Measurements from ENCODE around the gene DICER1. TPM values are rescaled to one million over a fixed set of nuclear protein-coding genes. Genes with fewer than 3 reads are reported as not detected.

Gene DICER1
- total RNA-seq, 4 donors from 2014 or later, result 64.7 to 137 (median 87.6) TPM

- TF ChIP-seq CTCF (IDR thresholded peaks at IDR 0.05), result no peak
- DNase-seq (ENCODE audit: low spot score) (no peak), ATAC-seq (ENCODE audit: low FRiP score) (no peak)
These were observed 81.5 kb downstream of the DICER1 start for GRCh38 chr14:95075789-95076188.

GRCh38 chr14:95073947-95074346 is 83.4 kb downstream of the DICER1 start:
- TF ChIP-seq CTCF (IDR thresholded peaks at IDR 0.05), result no peak
- no peak for ATAC-seq (ENCODE audit: low FRiP score)
- no peak for DNase-seq (ENCODE audit: low spot score)

GRCh38 chr14:95072310-95072905 is 84.9 kb downstream of the DICER1 start:
- no peak for TF ChIP-seq CTCF (IDR thresholded peaks at IDR 0.05)
- ATAC-seq (ENCODE audit: low FRiP score), result no peak

GRCh38 chr14:95071649-95072280 is 85.6 kb downstream of the DICER1 start:
- DNase-seq (ENCODE audit: low spot score), result no peak
- no peak for TF ChIP-seq CTCF (IDR thresholded peaks at IDR 0.05)
- no peak for ATAC-seq (ENCODE audit: low FRiP score)

More at GRCh38 chr14:95072310-95072905, 84.9 kb downstream of the DICER1 start:
- no peak for DNase-seq (ENCODE audit: low spot score)

DNA sequence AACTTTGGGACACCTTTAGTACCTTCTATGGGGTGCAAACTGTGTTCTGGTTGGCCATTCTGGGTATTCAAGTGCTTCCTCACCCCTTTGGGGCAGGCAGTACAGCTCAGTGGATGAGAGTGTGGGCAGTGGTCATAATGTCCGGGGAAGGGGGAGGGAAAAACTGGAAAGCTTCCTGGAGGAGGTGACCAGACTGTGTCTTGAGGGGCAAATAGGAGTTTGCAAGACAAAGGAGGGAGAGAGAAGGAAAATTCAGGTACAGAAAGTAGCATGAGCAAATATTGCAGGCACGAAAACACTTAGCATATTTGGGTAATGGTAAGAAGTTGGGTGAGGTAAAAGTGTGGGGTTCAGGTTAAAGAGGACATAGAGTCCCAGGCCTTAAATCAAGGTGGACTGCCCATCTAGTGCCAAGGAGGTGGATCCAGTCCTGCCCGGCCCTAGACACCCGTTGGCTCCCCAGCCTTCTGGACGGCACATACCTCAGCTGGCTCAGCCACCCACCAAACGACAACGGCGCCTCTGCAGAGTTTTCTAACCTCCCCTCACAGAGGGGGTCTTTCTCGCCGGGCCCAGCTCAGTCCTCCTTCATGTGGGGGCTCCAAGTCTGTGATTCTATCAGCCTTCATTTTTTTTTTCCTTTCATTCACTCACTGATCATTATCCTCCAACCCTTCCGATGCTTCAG is 86.4 kb downstream of the DICER1 start:
- DNase-seq (ENCODE audit: low spot score), result no peak

DNA sequence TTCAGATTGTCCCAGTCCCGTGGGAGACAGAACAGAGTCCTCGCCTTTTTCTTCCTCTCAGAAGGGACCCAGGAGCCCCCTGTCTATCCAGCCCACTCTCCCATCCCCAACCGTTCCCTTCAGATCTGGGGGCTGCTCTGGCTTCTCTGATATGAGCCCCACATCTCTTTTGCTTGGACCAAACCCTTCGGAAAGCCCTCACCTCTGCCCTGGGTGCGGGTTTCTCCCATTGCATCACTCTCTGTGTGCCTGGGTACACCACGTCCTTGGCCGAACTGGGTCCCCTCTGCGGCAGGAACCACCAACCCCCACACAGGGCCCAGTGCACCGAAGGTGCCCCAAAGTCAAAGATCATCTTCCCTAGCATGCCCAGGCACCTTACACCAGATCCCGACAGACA is 87.8 kb downstream of the DICER1 start:
- ATAC-seq (ENCODE audit: low FRiP score), result no peak
- no peak for DNase-seq (ENCODE audit: low spot score)
- TF ChIP-seq CTCF (IDR thresholded peaks at IDR 0.05), result no peak

More for the DNA sequence above, 86.4 kb downstream of the DICER1 start:
- ATAC-seq (ENCODE audit: low FRiP score), result no peak
- TF ChIP-seq CTCF (IDR thresholded peaks at IDR 0.05), result no peak

All from omental fat pad (tissue), 4 donors.